Ecto neural progenitor cell (in vitro differentiated cells): ENCODE data around the gene DTX3L.

Source experiments
- DNase-seq: peaks from one replicate; pipeline ENCODE4 v3.0.0-alpha.2; 2018; ENCODE audit warnings: low spot score

DTX3L gene

GRCh38 chr3:122606330-122606729 is 42.2 kb downstream of the DTX3L start:
- DNase-seq: no peak

- no peak for DNase-seq
These were observed 44.8 kb downstream of the DTX3L start for GRCh38 chr3:122608916-122609315.

DNA sequence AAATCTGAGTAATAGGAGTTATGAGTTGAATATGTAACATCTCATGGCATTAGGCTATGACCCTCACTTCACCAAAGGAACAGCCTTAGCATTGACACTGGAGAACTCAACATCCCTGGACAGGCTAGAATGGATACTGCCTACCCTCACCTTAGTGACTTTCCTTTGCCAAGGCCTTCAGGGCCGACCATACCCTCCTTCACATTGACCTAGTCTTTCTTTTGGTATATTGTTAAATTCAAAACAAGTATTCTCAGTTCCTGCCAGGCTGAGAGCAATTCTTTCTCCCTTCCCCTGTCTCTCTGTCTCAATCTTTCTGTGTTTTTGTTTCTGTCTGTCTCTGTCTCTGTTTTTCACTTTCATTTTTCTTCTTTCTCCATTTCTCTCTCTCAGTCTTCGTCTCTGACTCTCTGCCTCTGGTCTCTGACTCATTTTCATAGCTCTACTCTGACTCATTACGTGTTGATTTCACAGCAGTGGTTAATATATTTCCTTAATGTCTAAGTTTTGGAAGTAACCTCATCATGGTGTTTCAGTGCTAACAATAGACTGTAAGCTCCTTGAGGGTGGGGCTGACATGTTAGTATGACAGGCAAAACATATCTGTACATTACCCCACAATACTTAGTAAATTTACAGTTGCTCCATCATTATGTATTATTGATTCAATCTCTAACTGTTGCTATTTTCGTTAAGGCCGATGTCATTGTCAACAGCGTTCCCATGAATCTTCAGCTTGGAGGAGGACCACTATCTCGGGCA is 45.8 kb downstream of the DTX3L start:
- no peak for DNase-seq

- no peak for DNase-seq
These were observed 48.6 kb downstream of the DTX3L start for GRCh38 chr3:122612696-122613095.

DNA sequence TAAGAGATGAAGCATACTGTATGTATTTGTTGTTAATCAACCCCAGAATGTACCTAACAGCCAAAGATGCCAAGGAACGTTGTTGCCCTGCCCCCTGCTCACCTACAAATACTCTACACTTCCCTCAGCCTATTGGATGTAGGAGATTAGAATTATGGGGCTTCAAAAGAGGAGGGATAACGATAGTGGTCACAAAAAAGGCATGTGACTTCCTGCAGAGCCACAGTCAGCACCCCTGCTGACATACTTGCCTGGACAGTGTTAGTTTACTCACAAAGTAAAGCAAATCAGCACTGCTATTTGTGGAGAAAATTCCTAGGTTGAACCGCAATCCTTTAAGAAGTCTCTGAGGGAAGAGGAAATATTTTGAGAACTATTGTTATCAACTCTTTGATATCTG is 51.2 kb downstream of the DTX3L start:
- DNase-seq: no peak

DNA sequence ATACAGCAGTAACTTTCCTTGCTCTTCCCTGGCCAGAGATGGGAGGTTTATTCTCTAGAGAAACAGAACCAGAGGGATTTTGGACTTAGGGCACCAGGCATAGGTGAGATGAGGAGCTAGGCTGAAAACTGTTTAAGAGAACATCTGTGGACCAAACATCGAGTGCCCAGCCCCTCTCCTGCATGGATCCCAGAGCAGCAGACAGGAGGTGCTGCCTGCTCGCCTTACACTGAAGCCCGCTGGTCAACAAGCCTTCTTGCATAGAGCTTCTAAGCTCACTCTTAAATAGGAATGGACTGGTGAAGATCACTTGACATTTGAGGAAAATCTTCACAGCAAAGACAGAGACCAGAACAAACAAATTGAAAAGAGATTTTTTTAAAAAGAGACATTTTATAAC is 54.5 kb downstream of the DTX3L start:
- DNase-seq: no peak

DNA sequence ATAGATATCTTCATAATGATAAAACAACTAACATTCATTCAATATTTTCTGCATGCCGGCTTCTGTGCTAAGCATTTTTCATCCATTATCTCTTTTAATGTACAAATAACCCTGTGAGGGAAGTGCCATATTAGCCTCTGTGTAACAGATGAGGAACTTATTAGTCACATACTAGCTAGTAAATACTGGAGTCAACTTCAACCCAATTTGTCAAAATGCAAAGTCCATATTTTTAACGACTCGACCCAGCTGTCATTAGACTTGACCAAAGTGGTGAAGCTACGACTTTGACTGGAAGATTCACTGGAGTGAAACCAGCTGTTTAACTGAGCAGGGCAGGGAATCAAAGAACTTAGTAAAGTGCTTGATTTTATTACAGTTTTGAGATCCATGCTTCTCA is 54.9 kb downstream of the DTX3L start:
- DNase-seq: no peak

DNA sequence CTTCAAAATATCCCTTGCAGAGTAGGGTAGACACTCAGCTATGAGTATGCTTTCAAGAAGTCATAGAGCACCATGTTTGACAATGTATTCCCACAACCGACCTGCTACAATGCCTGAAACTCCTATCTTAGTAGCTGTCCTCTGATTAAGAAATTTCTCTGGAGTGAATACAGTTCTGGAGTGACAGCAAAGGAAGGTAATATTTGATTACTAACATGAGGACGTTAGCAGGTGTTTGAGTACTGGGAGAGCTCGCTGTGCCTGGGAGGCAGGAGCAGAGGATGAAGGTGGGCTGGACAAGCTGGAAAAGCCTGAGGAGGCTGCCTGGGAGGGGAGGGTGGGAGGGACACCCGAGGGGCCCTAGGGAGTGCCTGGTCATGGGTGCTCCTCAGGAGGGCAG is 56.3 kb downstream of the DTX3L start:
- DNase-seq: no peak

DNA sequence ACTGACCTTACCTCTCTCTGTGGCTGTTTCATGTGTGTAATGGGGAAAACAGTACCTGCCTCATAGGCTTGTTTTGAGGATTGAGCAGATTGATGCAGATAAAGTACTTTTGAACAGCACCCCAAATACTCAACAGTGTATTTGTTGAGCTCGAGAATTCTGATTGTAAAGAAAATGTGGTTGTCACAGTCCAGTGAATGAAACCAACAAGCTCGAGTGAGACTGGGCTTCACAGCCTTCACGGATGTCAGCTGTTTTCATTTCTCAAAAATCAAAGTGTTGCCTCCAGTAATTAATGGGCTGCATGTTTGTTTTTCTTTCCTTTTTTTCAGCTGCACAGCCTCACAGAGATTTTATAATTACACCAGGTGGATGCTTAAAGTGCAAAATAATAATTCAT is 57.0 kb downstream of the DTX3L start:
- DNase-seq: no peak

DNA sequence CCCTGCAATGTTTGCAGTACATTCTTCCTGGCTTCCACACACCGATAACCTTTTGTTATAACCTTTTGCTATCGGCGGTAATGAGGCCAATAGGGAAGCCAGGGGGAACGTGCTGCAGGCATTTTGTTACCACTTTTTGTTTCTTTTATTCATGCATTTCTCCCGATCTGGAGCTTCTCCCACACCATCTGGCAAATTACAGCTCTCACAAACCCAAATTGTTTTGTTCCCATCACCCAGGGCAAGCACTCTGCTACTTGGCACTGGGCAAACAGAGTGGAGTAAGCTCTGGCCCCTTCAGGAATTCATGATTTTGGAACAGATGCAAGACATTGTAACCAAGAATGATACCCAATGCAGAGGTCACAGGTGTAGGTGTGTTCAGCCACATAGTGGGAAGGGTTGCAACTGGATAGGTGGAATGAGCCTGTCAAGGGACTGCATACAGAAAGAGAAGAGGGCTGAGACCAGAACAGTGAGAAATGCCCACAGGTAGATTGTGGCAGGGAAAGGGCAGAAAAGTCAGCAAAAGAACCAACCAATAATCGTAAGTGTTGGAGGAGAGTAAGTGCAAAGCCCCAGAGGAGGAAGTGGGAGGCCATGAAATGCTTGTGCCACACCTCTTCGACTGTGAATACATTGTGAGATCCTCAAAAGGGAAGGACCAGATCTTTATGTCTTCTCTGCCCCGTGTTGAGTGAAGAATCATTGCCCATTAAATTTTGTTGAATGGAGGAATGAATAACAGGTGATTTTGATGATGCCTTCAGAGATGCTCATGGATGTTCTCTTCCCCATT is 59.1 kb downstream of the DTX3L start:
- no peak for DNase-seq
